ENCODE measurements around the gene KCNJ1. TPM values are rescaled to one million over a fixed set of nuclear protein-coding genes. Genes with fewer than 3 reads are reported as not detected.

Gene KCNJ1
- total RNA-seq, 1 experiment from 2014 or later = not detected

DNA sequence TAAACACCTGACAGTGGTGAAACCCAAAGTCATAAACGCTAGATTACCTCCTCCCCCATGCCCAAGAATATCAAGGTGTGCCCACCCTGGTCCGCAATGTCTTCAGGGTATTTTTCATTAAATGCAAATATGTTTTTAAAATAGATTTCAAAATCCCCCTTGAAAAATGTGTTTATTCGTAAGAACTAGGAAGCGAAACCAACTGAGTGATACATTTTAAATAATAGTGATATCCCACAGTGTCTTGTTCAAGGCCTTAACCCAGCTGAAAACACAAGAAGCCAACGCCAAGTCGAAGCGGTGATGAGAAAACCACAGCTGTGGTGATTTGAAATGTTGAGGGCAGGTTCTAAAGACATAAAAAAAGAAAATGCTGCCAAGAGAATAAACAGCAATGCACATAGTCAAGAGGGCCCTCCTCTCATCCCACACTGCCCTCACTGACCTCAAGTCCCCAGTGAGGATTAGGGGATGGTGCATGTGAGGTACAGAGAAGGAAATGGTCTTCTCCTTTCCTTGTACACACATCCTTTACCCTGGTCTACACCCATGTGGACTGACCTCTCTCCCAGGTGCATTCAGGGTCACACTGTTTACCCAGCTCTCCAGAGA lies 25.5 kb downstream of the KCNJ1 start:
- Histone ChIP-seq H4K20me1 (ENCODE audit: insufficient read depth, low read depth, low read length) (no peaks in the 10 kb centered on the region), H3K9ac (ENCODE audit: low read length) (no peak overlapping the region), H3K4me3 (ENCODE audit: low read length) (no peak overlapping the region), H3K27ac (ENCODE audit: low read length) (no peak overlapping the region), H3K4me1 (ENCODE audit: low read length) (no peaks in the 10 kb centered on the region), H3K36me3 (ENCODE audit: insufficient read depth, low read length) (no peaks in the 10 kb centered on the region), H3K27me3 (ENCODE audit: low read length) (no peaks in the 10 kb centered on the region), H3K79me2 (ENCODE audit: low read length) (no peaks in the 10 kb centered on the region), H2AFZ (ENCODE audit: low read length) (no peak overlapping the region), H3K9me3 (ENCODE audit: low read length) (no peaks in the 10 kb centered on the region), H3K4me2 (ENCODE audit: low read depth, low read length, poor library complexity, severe bottlenecking) (no peak overlapping the region), H3K9me2 (replicated peaks; ENCODE audit: insufficient read depth, low read length) (no peaks in the 10 kb centered on the region)
- DNase-seq = no peak

DNA sequence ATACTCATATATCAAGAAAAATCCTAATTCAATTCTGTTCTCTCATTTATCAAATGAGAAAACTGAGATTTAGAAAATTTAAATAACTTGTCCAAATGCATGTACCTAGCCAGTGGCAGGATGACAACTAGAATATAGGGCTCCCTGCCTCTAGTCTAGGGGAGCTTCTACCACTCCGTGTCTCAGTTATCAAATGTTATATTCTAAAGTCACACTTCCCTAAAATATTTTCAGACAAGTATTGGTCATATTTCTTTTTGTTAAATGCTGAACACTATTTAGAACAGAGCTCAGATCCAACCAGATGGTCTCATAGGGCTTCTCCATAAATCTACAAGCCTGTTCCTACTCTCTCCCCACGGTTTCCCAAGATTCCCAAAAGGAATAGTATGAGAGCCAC lies 26.3 kb downstream of the KCNJ1 start:
- no peak overlapping the region for H3K4me2 ChIP-seq (ENCODE audit: low read depth, low read length, poor library complexity, severe bottlenecking)
- no peaks in the 10 kb centered on the region for H3K4me1 ChIP-seq (ENCODE audit: low read length)
- no peak overlapping the region for H3K27ac ChIP-seq (ENCODE audit: low read length)

DNA sequence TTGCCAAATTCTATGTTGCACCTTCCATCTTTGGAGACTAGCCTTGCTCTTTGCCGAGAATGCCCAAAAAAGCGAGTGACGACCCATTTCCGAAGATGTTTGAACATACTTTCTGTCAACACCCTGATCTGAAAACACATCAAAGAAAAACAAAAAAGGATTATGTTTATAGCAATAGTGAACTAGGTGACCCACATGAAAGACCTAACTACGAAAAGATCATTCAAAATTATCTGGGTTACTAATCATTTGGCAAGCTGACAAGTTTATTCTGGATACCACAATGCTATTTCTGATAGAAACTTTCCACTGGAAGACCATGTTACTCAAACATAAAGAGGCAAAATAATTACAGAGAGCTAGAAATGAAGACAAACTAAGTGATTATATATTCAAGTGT lies 27.0 kb downstream of the KCNJ1 start:
- Histone ChIP-seq H3K4me2 (ENCODE audit: low read depth, low read length, poor library complexity, severe bottlenecking) (no peak overlapping the region), H3K4me1 (ENCODE audit: low read length) (no peaks in the 10 kb centered on the region)

More for the DNA sequence above, 26.3 kb downstream of the KCNJ1 start:
- H4K20me1 ChIP-seq (ENCODE audit: insufficient read depth, low read depth, low read length) = no peaks in the 10 kb centered on the region
- H3K79me2 ChIP-seq (ENCODE audit: low read length) = no peaks in the 10 kb centered on the region
- DNase-seq = no peak
- H3K9me2 ChIP-seq (replicated peaks; ENCODE audit: insufficient read depth, low read length) = no peaks in the 10 kb centered on the region
- no peak overlapping the region for H3K9ac ChIP-seq (ENCODE audit: low read length)
- H3K4me3 ChIP-seq (ENCODE audit: low read length) = no peak overlapping the region
- H3K27me3 ChIP-seq (ENCODE audit: low read length) = no peaks in the 10 kb centered on the region
- H3K36me3 ChIP-seq (ENCODE audit: insufficient read depth, low read length) = no peaks in the 10 kb centered on the region
- H2AFZ ChIP-seq (ENCODE audit: low read length) = no peak overlapping the region
- no peaks in the 10 kb centered on the region for H3K9me3 ChIP-seq (ENCODE audit: low read length)

GRCh38 chr11:128839081-128839480 lies 28.0 kb downstream of the KCNJ1 start:
- H3K4me2 ChIP-seq (ENCODE audit: low read depth, low read length, poor library complexity, severe bottlenecking) = no peak overlapping the region
- no peak overlapping the region for H3K4me3 ChIP-seq (ENCODE audit: low read length)
- H4K20me1 ChIP-seq (ENCODE audit: insufficient read depth, low read depth, low read length) = no peaks in the 10 kb centered on the region
- no peaks in the 10 kb centered on the region for H3K9me3 ChIP-seq (ENCODE audit: low read length)
- no peak overlapping the region for H3K27ac ChIP-seq (ENCODE audit: low read length)
- no peaks in the 10 kb centered on the region for H3K79me2 ChIP-seq (ENCODE audit: low read length)
- no peaks in the 10 kb centered on the region for H3K27me3 ChIP-seq (ENCODE audit: low read length)
- DNase-seq = no peak
- no peak overlapping the region for H2AFZ ChIP-seq (ENCODE audit: low read length)
- H3K4me1 ChIP-seq (ENCODE audit: low read length) = no peaks in the 10 kb centered on the region
- no peak overlapping the region for H3K9ac ChIP-seq (ENCODE audit: low read length)
- no peaks in the 10 kb centered on the region for H3K9me2 ChIP-seq (replicated peaks; ENCODE audit: insufficient read depth, low read length)
- H3K36me3 ChIP-seq (ENCODE audit: insufficient read depth, low read length) = no peaks in the 10 kb centered on the region

More for the DNA sequence above, 27.0 kb downstream of the KCNJ1 start:
- H2AFZ ChIP-seq (ENCODE audit: low read length) = no peak overlapping the region
- DNase-seq = no peak
- H4K20me1 ChIP-seq (ENCODE audit: insufficient read depth, low read depth, low read length) = no peaks in the 10 kb centered on the region
- no peak overlapping the region for H3K9ac ChIP-seq (ENCODE audit: low read length)
- no peaks in the 10 kb centered on the region for H3K36me3 ChIP-seq (ENCODE audit: insufficient read depth, low read length)
- H3K9me2 ChIP-seq (replicated peaks; ENCODE audit: insufficient read depth, low read length) = no peaks in the 10 kb centered on the region
- H3K79me2 ChIP-seq (ENCODE audit: low read length) = no peaks in the 10 kb centered on the region
- no peaks in the 10 kb centered on the region for H3K9me3 ChIP-seq (ENCODE audit: low read length)
- H3K4me3 ChIP-seq (ENCODE audit: low read length) = no peak overlapping the region
- H3K27me3 ChIP-seq (ENCODE audit: low read length) = no peaks in the 10 kb centered on the region
- no peak overlapping the region for H3K27ac ChIP-seq (ENCODE audit: low read length)

GRCh38 chr11:128837627-128838026 lies 29.5 kb downstream of the KCNJ1 start:
- Histone ChIP-seq H4K20me1 (ENCODE audit: insufficient read depth, low read depth, low read length) (no peaks in the 10 kb centered on the region), H2AFZ (ENCODE audit: low read length) (no peak overlapping the region), H3K36me3 (ENCODE audit: insufficient read depth, low read length) (no peaks in the 10 kb centered on the region), H3K9ac (ENCODE audit: low read length) (no peak overlapping the region), H3K79me2 (ENCODE audit: low read length) (no peaks in the 10 kb centered on the region), H3K4me2 (ENCODE audit: low read depth, low read length, poor library complexity, severe bottlenecking) (no peak overlapping the region), H3K4me3 (ENCODE audit: low read length) (no peak overlapping the region), H3K9me2 (replicated peaks; ENCODE audit: insufficient read depth, low read length) (no peaks in the 10 kb centered on the region), H3K4me1 (ENCODE audit: low read length) (no peaks in the 10 kb centered on the region), H3K9me3 (ENCODE audit: low read length) (no peaks in the 10 kb centered on the region), H3K27me3 (ENCODE audit: low read length) (no peaks in the 10 kb centered on the region), H3K27ac (ENCODE audit: low read length) (no peak overlapping the region)
- DNase-seq = no peak

DNA sequence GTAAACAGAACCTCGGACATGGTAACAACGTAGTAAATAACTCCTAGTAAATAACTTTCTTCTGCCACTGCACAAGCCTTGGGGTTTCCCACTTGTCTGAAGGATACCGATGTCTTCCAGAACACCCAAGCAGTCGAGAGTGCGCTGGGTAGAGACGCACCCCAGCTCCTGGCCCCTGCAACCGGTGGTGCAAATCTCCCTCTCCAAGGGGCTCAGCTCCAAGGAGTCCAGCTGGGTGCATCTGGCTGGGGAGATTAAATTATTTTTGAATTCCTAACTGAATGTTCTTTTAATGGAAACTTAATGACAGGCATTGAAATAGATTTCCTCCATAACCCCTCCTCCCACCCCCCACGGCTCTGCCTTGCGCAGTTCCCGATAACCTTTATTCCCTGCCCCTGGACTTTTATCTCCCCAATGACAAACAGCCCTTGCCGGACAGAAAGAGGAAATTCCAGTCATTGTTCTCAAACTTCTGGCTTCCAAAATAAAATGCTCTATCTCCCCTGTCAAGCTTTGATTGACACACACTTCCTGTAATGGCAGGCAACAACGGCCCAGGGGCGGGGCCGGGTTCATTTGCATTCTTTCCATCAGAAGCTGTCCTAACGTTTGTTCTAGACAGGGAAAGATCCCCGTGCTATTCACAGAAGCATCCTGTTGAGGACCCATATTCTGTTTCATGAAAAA lies 31.2 kb downstream of the KCNJ1 start:
- DNase-seq = no peak
- no peak overlapping the region for H3K27ac ChIP-seq (ENCODE audit: low read length)
- H3K27me3 ChIP-seq (ENCODE audit: low read length) = no peaks in the 10 kb centered on the region
- H4K20me1 ChIP-seq (ENCODE audit: insufficient read depth, low read depth, low read length) = no peaks in the 10 kb centered on the region
- H3K4me3 ChIP-seq (ENCODE audit: low read length) = no peak overlapping the region
- no peaks in the 10 kb centered on the region for H3K9me3 ChIP-seq (ENCODE audit: low read length)
- no peaks in the 10 kb centered on the region for H3K4me1 ChIP-seq (ENCODE audit: low read length)
- no peaks in the 10 kb centered on the region for H3K36me3 ChIP-seq (ENCODE audit: insufficient read depth, low read length)
- no peaks in the 10 kb centered on the region for H3K9me2 ChIP-seq (replicated peaks; ENCODE audit: insufficient read depth, low read length)
- no peak overlapping the region for H3K9ac ChIP-seq (ENCODE audit: low read length)
- no peak overlapping the region for H2AFZ ChIP-seq (ENCODE audit: low read length)
- H3K4me2 ChIP-seq (ENCODE audit: low read depth, low read length, poor library complexity, severe bottlenecking) = no peak overlapping the region
- H3K79me2 ChIP-seq (ENCODE audit: low read length) = no peaks in the 10 kb centered on the region

- Histone ChIP-seq H3K9ac (ENCODE audit: low read length) (no peak overlapping the region), H3K4me2 (ENCODE audit: low read depth, low read length, poor library complexity, severe bottlenecking) (no peak overlapping the region), H2AFZ (ENCODE audit: low read length) (no peak overlapping the region), H3K4me3 (ENCODE audit: low read length) (no peak overlapping the region), H3K27me3 (ENCODE audit: low read length) (no peaks in the 10 kb centered on the region), H4K20me1 (ENCODE audit: insufficient read depth, low read depth, low read length) (no peaks in the 10 kb centered on the region), H3K9me3 (ENCODE audit: low read length) (no peaks in the 10 kb centered on the region), H3K9me2 (replicated peaks; ENCODE audit: insufficient read depth, low read length) (no peaks in the 10 kb centered on the region), H3K36me3 (ENCODE audit: insufficient read depth, low read length) (no peaks in the 10 kb centered on the region), H3K79me2 (ENCODE audit: low read length) (no peaks in the 10 kb centered on the region), H3K27ac (ENCODE audit: low read length) (no peak overlapping the region), H3K4me1 (ENCODE audit: low read length) (no peaks in the 10 kb centered on the region)
- DNase-seq = no peak
Measured at GRCh38 chr11:128834157-128834556, 32.9 kb downstream of the KCNJ1 start.

DNA sequence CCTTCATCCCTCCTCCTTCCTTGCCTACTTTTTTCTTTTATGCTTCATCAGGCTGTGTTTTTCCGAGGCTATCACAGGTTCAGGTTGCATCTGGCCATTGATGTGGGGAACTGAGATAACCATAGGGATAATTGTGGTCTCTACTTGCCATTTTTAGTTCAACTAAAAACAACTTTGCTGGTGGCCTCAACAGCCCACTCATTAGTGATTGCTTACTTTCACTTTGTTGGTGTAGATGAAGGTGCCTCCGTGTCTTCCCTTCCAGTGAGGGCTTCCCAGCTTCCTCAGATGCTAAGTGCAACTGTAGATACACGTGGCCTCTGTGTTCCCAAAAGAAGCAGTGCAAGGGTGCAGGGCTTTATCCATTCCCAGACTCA lies 35.0 kb downstream of the KCNJ1 start:
- no peak for DNase-seq
- Histone ChIP-seq H3K4me2 (ENCODE audit: low read depth, low read length, poor library complexity, severe bottlenecking) (no peak overlapping the region), H4K20me1 (ENCODE audit: insufficient read depth, low read depth, low read length) (no peaks in the 10 kb centered on the region), H3K27me3 (ENCODE audit: low read length) (no peaks in the 10 kb centered on the region), H3K9me3 (ENCODE audit: low read length) (no peaks in the 10 kb centered on the region), H3K9me2 (replicated peaks; ENCODE audit: insufficient read depth, low read length) (no peaks in the 10 kb centered on the region), H3K9ac (ENCODE audit: low read length) (no peak overlapping the region), H2AFZ (ENCODE audit: low read length) (no peak overlapping the region), H3K36me3 (ENCODE audit: insufficient read depth, low read length) (no peaks in the 10 kb centered on the region), H3K4me1 (ENCODE audit: low read length) (no peaks in the 10 kb centered on the region), H3K27ac (ENCODE audit: low read length) (no peak overlapping the region), H3K79me2 (ENCODE audit: low read length) (no peaks in the 10 kb centered on the region), H3K4me3 (ENCODE audit: low read length) (no peak overlapping the region)
